ENCODE data around the gene CNN2. TPM values are rescaled to one million over a fixed set of nuclear protein-coding genes. Genes with fewer than 3 reads are reported as not detected.

The CNN2 gene
- total and polyA plus RNA-seq, 9 of the 15 experiments (the other 6 are each of a cell fraction or from before 2014, with no cell fraction given), result 12.1 to 174 (median 52.7) TPM

GRCh38 chr19:1041835-1042685, 15.7 kb downstream of the CNN2 start (continued):
- no peak for TF ChIP-seq SAFB (IDR thresholded peaks at IDR 0.05; ENCODE audit: borderline replicate concordance, low read depth, low read length)
- 0 out of 4 replicates have a peak, but pooled peaks of 1 of the 2 experiments have one; percentile 8 for TF ChIP-seq SIX5 (IDR thresholded peaks at IDR 0.05; ENCODE audit: borderline replicate concordance in 1 of 2, insufficient read depth in 1 of 2, low read depth in 1 of 2, low read length in 2 of 2)
- no peak for TF ChIP-seq TRIM28 (IDR thresholded peaks at IDR 0.05)
- no peak for TF ChIP-seq MTF1 (CRISPR knock-in tag; IDR thresholded peaks at IDR 0.05; ENCODE audit: borderline replicate concordance)
- TF ChIP-seq NCOA1 (IDR thresholded peaks at IDR 0.05; ENCODE audit: low read depth), result no peak
- TF ChIP-seq DEAF1 (CRISPR knock-in tag; IDR thresholded peaks at IDR 0.05), result no peak
- no peak for TF ChIP-seq MAFG (tag; conservative IDR thresholded peaks at IDR 0.05)
- TF ChIP-seq XRCC5 (IDR thresholded peaks at IDR 0.05; ENCODE audit: low read depth, low read length), result no peak; the same call in 1 of the 2 replicates
- no peak for TF ChIP-seq KAT7 (CRISPR knock-in tag; IDR thresholded peaks at IDR 0.05; ENCODE audit: borderline replicate concordance)
- TF ChIP-seq MXD1 (CRISPR knock-in tag; IDR thresholded peaks at IDR 0.05; ENCODE audit: borderline replicate concordance, poor library complexity, severe bottlenecking), result peak; percentile 5
- TF ChIP-seq ZNF3 (CRISPR knock-in tag; IDR thresholded peaks at IDR 0.05), result no peak
- 0 out of 2 replicates have a peak, but pooled peaks have one; percentile 11 for TF ChIP-seq FOXK1 (CRISPR knock-in tag; IDR thresholded peaks at IDR 0.05; ENCODE audit: borderline replicate concordance)
- no peak for TF ChIP-seq RERE (CRISPR knock-in tag; IDR thresholded peaks at IDR 0.05; ENCODE audit: borderline replicate concordance)
- no peak for TF ChIP-seq LARP7 (IDR thresholded peaks at IDR 0.05)
- no peak for TF ChIP-seq RAD51 (IDR thresholded peaks at IDR 0.05; ENCODE audit: borderline replicate concordance, low read depth)
- no peak for TF ChIP-seq SMARCE1 (IDR thresholded peaks at IDR 0.05)
- TF ChIP-seq ZNF445 (CRISPR knock-in tag; IDR thresholded peaks at IDR 0.05; ENCODE audit: low read depth), result no peak
- no peak for TF ChIP-seq THRB (CRISPR knock-in tag; conservative IDR thresholded peaks at IDR 0.05)
